ENCODE data around the gene TANGO2. TPM values are rescaled to one million over a fixed set of nuclear protein-coding genes. Genes with fewer than 3 reads are reported as not detected.

TANGO2 gene
- total RNA-seq, 1 experiment from 2014 or later, result 21.5 TPM

DNA sequence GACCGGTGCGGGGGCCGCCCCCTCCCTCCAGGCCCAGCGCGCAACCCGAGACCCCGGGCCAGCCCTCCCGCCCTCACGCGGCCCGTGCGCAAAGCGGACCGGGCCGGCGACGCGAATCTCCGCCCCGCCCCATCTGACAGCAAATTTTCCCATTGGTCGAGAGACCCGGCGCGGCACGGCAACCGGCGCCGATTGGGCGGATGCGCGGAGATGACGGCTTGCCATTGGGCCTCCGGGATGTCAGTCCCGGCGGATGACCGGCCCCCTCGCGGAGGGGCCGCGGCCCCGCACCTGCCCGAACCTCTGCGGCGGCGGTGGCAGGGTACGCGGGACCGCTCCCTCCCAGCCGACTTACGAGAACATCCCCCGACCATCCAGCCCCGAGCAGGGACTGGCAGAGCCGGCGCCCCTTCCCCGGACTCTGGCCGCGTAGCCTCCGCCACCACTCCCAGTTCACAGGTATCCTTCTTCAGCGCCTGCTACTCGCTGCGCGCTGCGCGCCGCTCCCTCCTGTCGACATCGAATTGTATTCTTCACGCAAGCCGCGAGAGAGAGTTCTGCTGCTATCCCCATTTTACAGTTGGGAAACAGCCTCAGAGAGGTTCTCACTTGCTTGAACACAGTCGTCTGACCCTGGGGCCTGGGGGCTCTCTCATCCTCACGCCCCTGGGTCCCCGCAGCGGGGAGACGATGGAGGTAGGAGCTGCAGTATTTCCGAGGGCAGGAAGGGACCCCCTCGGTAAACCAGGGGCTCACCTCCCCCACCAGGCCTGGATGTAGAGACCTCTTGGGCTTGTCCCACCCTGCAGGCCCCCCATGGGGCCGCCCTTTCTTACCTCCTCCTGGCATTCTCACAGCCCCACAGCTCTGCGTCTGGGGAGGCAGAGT, 3.9 kb upstream of the TANGO2 start, which contains the start of gene ARVCF:
Gene ARVCF (minus strand): TSS at position 90 of the 888 bp plus-strand sequence. CDS start 26,029 bp downstream, outside the sequence.
- H3K4me1 ChIP-seq (ENCODE audit: insufficient read depth, low read length, poor library complexity, severe bottlenecking), result peaks cover 5% of the 10 kb centered on the region
- CTCF ChIA-PET, result no interaction called here
- peaks cover 30% of the 10 kb centered on the region for H3K27me3 ChIP-seq (replicated peaks; ENCODE audit: insufficient read depth, low read depth, low read length, poor library complexity)
- no TSS peak for BruUV-seq (replicated peaks)
- POLR2A ChIA-PET (ENCODE audit: low non-redundant PET), result no interaction called here
- H3K4me3 ChIP-seq (ENCODE audit: low read depth, low read length, poor library complexity, severe bottlenecking), result peak within 1 kb of the TSS; percentile 52
- intact Hi-C loops (cut with micrococcal nuclease; ENCODE audit: unreplicated experiment), result no loop called here
- TF ChIP-seq EZH2 (IDR thresholded peaks at IDR 0.05; ENCODE audit: borderline replicate concordance, low read depth, low read length, poor library complexity, severe bottlenecking), result no peak
- TF ChIP-seq, protein P1, sequence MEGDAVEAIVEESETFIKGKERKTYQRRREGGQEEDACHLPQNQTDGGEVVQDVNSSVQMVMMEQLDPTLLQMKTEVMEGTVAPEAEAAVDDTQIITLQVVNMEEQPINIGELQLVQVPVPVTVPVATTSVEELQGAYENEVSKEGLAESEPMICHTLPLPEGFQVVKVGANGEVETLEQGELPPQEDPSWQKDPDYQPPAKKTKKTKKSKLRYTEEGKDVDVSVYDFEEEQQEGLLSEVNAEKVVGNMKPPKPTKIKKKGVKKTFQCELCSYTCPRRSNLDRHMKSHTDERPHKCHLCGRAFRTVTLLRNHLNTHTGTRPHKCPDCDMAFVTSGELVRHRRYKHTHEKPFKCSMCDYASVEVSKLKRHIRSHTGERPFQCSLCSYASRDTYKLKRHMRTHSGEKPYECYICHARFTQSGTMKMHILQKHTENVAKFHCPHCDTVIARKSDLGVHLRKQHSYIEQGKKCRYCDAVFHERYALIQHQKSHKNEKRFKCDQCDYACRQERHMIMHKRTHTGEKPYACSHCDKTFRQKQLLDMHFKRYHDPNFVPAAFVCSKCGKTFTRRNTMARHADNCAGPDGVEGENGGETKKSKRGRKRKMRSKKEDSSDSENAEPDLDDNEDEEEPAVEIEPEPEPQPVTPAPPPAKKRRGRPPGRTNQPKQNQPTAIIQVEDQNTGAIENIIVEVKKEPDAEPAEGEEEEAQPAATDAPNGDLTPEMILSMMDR (conservative IDR thresholded peaks at IDR 0.05; ENCODE audit: low read depth, low read length), result no peak
- H3K9me3 ChIP-seq (ENCODE audit: low read depth, low read length, poor library complexity, severe bottlenecking), result no peaks in the 10 kb centered on the region
- H3K27ac ChIP-seq (ENCODE audit: low read depth, low read length, poor library complexity, severe bottlenecking), result no peak within 1 kb of the TSS
- no peaks in the 10 kb centered on the region for H3K36me3 ChIP-seq (ENCODE audit: insufficient read depth, low read length, poor library complexity, severe bottlenecking)
- DNase-seq (ENCODE audit: low spot score), result peak; percentile 90

DNA sequence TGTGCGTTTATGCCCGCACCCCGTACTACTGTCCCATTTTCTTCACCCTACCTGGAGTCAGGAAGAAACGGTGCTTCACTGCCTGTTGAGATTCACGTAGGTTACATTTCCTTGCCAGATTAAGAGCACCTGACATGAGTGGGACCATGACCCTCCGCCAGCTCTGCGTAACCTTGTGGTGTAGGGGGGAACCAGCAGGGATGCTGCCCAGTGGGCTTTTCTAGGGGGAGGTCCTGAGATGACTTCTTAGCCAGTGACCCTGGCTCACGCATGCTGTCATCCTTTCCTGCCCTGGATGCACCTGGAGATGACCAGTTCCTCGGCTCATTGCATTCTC, 3.3 kb upstream of the TANGO2 start:
- H3K27ac ChIP-seq (ENCODE audit: low read depth, low read length, poor library complexity, severe bottlenecking), result no peak overlapping the region

DNA sequence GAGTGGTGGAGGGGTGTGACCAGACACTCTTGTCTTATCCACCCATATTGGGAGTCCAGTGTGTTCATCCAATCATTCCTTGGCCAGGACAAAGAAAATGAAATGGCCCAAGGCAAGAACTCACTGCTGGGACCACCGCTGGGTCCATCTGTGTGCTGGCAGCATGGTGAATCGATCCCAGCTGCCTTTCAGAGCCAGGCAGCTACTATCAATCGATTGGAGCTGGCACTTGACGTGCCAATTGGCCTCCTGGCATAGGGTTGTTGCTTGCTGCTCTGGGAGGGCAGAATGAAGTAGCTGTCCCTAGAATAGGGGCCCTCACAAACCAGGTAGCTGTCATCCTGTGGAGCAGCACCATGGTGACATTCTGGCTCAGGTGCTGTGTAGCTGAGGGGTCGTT, 2.9 kb upstream of the TANGO2 start:
- POLR2A ChIA-PET (ENCODE audit: low non-redundant PET), result no interaction called here
- Histone ChIP-seq H3K4me3 (ENCODE audit: low read depth, low read length, poor library complexity, severe bottlenecking) (no peak overlapping the region), H3K36me3 (ENCODE audit: insufficient read depth, low read length, poor library complexity, severe bottlenecking) (no peaks in the 10 kb centered on the region), H3K27me3 (replicated peaks; ENCODE audit: insufficient read depth, low read depth, low read length, poor library complexity) (peaks cover 30% of the 10 kb centered on the region), H3K9me3 (ENCODE audit: low read depth, low read length, poor library complexity, severe bottlenecking) (no peaks in the 10 kb centered on the region), H3K4me1 (ENCODE audit: insufficient read depth, low read length, poor library complexity, severe bottlenecking) (peaks cover 5% of the 10 kb centered on the region), H3K27ac (ENCODE audit: low read depth, low read length, poor library complexity, severe bottlenecking) (no peak overlapping the region)
- no peak for DNase-seq (ENCODE audit: low spot score)
- TF ChIP-seq, protein P1 (conservative IDR thresholded peaks at IDR 0.05; ENCODE audit: low read depth, low read length), result no peak
- TF ChIP-seq EZH2 (IDR thresholded peaks at IDR 0.05; ENCODE audit: borderline replicate concordance, low read depth, low read length, poor library complexity, severe bottlenecking), result no peak
- BruUV-seq (replicated peaks), result no TSS peak
- intact Hi-C loops (cut with micrococcal nuclease; ENCODE audit: unreplicated experiment), result no loop called here
- CTCF ChIA-PET, result interaction anchor here (0.5 to 0.7 kb wide), 2 partner anchors 51 to 55 kb away, joined by 3 read pairs; no protein-coding TSS in a partner anchor

More for the DNA sequence above, 3.3 kb upstream of the TANGO2 start:
- no peak for TF ChIP-seq EZH2 (IDR thresholded peaks at IDR 0.05; ENCODE audit: borderline replicate concordance, low read depth, low read length, poor library complexity, severe bottlenecking)
- TF ChIP-seq, protein P1 (conservative IDR thresholded peaks at IDR 0.05; ENCODE audit: low read depth, low read length), result no peak
- CTCF ChIA-PET, result no interaction called here
- Histone ChIP-seq H3K9me3 (ENCODE audit: low read depth, low read length, poor library complexity, severe bottlenecking) (no peaks in the 10 kb centered on the region), H3K27me3 (replicated peaks; ENCODE audit: insufficient read depth, low read depth, low read length, poor library complexity) (peaks cover 30% of the 10 kb centered on the region), H3K4me1 (ENCODE audit: insufficient read depth, low read length, poor library complexity, severe bottlenecking) (peaks cover 5% of the 10 kb centered on the region), H3K4me3 (ENCODE audit: low read depth, low read length, poor library complexity, severe bottlenecking) (no peak overlapping the region), H3K36me3 (ENCODE audit: insufficient read depth, low read length, poor library complexity, severe bottlenecking) (no peaks in the 10 kb centered on the region)
- intact Hi-C loops (cut with micrococcal nuclease; ENCODE audit: unreplicated experiment), result no loop called here
- no peak for DNase-seq (ENCODE audit: low spot score)
- POLR2A ChIA-PET (ENCODE audit: low non-redundant PET), result no interaction called here
- no TSS peak for BruUV-seq (replicated peaks)

Measured in A673 (cell line).